Hypothalamus (tissue), 51 donors: ENCODE data around the gene NOX3.
"Not testable (repeated sequence)": the region's sequence is repeated elsewhere in the genome, so short reads cannot be mapped to it uniquely, and the experiment has no call there.

Source experiments
- DNase-seq, 51 donors: peaks; one replicate each; lab custom pipeline; 2025; lab: John Stamatoyannopoulos, UW

The NOX3 gene

DNA sequence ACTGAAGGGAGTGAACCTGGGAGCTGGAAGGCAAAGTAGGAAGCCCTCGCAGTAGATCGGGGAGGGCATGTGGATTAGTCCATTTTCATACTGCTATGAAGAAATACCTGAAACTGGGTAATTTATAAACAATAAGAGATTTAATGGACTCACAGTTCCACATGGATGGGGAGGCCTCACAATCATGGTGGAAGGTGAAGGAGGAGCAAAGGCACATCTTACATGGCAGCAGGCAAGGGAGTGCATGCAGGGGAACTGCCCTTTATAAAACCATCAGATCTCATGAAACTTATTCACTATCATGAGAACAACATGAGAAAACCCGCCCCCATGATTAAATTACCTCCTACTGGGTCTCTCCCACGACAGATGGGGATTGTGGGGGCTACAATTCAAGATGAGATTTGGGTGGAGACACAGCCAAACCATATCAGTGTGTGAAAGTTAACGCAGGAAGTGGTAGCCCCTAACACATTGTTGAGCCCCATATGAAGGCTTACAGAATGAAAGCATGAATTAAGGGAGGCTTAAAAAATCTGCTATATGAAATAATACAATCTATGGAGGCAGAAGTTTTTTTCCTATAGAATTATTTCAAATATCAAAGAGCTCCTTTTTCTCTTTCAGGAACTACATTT, 15.5 kb upstream of the NOX3 start:
- not testable (repeated sequence) for DNase-seq

DNA sequence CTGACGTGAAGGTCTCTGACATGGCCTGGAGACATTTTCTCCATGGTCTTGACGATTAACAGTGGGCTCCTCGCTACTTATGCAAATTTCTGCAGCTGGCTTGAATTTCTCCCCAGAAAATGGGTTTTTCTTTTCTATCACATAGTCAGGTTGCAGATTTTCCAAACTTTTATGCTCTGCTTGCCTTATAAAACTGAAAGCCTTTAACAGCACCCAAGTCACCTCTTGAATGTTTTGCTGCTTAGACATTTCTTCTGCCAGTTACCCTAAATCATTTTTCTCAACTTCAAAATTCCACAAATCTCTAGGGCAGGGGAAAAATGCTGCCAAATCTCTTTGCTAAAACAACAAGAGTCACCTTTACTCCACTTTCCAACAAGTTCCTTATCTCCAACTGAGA, 12.9 kb upstream of the NOX3 start:
- not testable (repeated sequence) for DNase-seq

DNA sequence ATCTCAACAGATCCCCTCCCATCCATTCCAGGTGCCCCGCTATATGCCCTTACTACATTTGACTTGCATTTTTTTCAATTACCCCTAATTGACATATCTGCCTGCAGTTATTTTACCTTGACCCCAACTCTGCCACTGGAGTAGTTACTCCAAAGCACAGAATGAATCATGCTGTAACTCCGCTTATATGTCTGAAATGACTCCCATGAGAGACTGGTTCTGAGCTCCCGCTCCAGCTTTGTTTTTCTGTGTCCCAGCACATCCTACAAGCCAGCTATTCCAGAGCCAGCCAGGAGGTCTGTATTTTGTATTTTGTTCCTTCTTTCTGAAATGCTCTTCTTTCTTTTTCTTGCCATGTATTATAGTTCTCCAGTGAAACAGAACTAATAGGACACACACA, 10.9 kb upstream of the NOX3 start:
- DNase-seq = no peak

DNA sequence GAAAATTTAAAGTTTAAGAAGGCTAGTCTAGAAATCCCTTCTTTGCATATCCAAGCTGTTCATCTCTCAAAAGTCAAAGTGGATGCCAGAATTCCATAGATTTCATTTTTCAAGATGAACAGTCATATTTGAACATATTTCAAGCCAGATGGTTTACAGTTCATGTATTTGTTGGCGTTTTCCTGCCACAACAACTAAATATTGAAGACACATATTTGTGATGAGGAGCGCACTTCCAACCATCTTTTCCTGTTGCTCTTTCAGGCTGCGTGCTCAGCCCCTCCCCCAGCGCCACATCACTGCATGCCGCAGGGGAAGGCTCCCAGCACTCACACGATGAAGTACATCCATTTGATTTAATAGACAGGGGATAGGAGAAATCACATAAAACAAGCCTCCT, 5.9 kb upstream of the NOX3 start:
- no peak for DNase-seq

DNA sequence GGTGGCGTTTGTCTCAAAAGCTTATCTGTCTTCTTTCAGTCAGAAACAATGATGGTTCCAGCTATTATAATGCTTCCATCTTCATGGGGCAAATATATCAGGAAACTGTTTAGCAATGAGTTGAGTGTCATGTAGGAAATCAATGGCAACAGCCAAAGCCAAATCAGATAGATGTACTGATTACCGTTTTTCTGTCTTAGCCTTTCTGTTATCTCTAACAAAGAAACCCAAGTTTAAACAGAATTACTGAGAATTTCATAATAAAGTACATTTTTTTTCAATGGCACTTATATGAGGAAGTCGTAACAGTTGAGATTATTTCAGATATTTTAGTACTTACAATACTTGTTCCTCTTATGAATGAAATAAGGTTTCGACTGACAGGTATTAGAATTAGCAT, 1.2 kb downstream of the NOX3 start:
- DNase-seq = no peak

DNA sequence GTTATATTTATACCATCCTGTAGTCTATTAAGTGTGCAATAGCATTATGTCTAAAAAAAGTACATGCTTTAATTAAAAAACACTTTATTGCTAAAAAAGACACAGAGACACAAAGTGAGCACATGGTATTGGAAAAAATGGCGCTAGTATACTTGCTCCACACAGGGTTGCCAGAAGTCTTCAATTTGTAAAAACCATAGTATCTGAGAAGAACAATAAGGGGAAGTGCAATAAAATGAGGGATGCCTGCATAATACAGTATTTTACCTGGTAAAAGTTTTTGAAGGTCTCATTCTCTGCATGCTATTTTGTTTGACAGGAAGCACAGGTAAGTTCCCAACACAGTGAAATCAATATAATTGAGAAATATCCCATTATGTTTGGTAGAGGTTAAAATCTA, 1.6 kb downstream of the NOX3 start:
- DNase-seq = no peak

DNA sequence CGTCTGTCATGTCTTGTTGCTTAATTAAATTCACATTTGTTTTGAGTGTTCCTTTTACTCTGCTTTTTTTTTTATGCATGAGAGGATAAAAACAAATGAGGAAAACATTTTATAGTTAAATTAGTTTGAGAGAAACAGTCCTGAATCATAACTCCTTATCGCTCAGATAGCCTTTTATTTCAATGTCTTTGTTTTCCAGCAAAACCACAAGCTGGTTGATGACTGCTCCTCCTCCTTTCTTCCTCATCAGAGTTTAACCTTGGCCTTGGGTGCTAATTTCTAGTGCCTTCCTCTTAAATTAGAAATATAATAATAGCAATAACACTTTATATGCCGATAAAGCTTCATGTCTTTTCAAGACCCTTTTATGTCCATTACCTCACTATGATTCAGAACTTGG, 3.1 kb downstream of the NOX3 start:
- DNase-seq = no peak

DNA sequence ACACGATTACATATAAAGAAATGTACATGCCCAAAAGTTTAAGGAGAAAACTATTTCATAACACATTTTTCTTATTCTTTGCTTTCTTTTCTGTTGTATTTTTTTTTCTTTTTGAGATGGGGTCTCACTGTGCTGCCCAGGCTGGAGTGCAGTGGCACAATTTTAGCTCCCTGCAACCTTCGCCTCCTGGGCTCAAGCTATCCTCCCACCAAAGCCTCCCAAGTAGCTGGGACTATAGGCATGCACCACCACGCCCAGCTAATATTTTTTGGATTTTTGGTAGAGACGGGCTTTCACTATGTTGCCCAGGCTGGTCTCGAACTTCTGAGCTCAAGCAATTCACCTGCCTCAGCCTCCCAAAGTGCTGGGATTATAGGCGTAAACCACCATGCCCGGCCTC, 4.1 kb downstream of the NOX3 start:
- not testable (repeated sequence) for DNase-seq

DNA sequence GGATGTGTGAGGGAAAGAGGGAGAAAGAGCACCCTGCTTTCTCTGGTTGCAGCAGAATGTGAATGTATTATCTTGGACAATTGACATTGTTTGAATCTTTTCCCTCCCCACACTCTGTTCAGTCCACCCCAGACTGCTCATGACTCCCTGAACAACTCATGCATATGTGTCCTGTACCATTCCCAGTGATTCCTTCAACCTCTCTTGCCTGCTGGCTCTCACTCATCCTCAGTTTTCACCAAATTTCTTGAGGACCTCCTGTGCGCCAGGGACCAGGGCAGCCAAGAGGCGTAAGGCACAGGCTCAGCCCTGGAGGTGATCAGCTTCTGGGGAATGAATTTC, 5.4 kb downstream of the NOX3 start:
- no peak for DNase-seq

DNA sequence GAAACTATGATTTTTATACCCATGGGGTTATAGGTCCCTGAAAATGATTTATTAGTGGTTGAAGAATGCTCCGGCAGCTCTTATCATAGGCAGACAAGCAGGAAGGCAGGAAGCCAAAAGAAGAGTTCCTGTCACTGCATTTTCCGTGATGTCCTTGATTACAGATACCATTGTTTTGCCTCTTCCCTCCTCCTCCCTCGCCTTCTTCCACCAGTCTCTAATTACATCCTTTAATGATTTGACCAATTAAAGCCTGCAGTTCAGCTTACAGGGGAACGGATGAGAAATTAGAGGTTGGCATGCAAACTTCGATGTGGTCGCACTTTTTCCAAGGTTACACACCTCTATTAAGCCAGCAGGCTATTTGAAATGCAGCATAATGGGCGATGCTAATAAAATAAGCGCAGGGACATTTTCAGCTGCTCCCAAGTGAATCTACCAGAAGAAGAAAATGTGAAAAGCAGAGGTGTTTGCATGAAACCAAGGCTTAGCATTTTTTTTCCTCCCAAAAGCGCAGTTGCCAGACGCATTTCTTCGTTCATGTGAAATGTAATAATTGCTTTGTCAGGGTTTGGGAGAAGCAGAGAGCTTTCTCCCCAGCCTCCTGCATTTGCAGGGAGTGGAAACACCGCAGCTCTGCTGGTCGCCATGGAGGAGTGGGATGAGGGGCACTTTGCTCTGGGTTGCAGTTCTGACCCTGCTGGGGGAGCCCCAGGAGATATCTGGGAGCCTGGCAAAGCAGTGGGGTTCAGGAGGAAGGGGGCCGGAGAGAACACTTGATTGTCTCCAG, 6.0 kb downstream of the NOX3 start:
- peak in 1 of 51 donors; percentile 15 for DNase-seq

DNA sequence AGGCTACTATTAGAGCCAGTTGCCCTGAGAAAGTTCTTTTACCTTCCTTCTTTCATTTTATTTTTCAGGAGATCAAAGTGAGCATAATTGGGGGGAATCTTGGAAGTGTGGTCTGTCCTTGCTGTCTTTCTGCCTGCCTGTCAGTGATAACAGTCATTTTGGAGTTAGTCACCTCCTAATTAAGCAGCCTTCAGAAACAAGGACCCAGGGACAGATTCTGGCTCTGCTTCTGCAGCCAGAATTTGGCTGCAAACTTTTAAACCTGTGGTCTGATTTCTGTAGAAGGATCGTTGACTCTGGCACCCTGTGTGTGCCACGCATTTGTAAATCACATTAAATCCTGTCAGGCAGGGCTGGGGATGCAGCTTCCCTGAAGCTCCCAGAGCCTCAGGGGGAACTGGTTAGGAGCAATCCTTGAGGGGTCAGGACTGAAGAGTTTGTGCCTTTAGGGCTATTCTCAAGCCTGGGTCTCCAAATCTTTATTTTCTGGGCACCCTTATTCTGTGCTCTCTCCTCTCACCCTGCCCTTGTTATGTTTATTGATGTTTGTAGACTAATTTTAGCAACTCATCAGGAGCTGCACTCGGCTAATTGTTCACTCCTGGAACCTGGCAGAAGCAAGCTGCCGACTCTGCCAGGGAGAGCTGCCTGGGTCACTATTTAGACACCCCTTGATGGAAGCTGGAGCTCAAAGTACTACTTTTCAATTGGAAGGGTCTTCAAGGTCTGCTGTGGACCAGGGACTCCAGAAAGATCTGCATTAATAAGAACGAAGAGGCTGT, 6.8 kb downstream of the NOX3 start:
- peak in 1 of 51 donors; percentile 19 for DNase-seq

DNA sequence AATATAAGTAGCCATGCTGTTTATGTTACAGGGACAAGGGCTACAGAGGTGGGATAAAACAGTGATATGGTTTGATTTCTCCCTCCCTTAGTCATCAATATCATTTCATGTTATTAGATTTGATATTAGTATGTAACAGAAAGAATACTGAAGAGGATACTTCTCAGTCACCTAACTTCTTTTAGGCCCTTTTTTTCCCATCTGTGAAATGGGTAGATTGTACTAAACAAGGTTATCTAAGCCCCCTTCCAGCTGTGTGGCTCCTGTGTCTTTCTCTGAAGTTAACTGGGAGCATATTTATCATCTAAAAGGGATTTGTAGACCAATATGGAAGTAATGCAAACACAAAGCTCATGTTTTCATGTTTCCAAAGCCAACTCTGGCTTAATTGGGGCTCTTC, 7.7 kb downstream of the NOX3 start:
- no peak for DNase-seq

DNA sequence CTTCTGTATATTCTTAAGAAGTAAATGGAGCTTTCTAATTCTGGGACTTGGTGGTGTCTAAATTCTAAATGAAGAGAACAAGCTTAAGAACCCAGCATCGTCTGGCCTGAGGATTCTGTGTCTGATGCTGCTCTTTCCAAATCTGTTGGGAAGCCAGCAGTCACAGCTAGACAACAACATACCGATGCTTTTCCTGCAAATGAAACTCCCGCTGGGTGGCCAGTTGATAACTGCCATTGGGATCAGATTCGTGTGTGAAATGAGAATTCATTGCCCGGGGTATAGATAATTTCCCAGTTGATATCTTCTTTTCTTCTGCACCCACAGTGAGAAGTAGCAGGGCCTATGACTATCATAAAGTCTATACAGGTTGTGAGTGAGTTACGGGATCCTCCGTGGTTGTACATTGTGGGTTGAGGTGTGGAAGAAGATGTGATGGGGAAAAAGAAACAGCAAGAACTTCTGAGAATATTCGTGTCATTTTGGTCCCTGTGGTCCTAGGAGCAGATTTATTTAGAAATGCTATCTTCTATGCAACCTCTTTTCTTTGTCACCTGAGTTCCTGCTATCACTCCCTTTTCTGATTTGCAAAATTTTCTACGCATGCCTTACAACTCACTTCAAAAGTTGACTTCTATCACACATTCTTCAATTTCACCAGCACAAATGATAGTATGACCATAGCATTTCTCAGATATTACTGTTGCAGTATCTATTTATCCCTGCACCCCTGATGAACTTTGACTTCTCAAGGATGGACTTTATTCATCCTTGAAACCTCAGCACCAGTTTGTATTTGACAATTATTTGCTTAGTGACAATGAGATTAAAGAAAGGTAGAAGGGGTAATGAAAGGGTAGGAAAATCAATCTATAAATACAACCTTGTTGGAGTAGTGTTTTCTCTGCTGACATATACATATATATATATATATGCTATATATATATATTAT, 10.4 kb downstream of the NOX3 start:
- DNase-seq = no peak

DNA sequence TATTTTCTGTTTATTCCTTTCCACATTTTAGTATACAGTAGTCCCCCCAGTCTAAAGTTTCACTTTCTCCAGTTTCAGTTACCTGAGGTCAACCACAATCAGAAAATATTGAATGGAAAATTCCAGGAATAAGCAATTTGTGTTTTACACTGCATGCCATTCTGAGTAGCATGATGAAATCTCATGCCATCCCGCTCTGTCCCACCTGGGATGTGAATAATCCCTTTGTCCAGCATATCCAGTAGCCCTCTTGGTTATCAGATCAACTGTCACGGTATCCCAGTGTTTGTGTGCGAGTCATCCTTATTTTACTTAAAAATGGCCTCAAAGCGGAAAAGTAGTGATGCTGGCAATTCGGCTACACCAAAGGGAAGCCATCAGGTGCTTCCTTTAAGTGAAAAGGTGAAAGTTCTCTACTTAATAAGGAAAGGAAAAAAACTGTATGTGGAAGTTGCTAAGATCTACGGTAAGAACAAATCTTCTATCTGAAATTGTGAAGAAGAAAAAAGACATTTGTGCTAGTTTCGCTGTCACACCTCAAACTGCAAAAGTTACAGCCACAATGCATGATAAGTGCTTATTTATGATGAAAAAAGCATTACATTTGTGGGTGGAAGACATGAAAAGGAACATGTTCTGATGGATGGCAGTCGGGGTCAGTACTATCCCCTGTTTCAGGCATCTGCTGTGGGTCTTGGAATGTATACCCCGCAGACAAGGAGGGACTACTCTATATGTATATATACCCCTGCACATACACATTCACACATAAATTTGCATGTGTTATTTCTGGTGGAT, 11.3 kb downstream of the NOX3 start:
- no peak for DNase-seq

DNA sequence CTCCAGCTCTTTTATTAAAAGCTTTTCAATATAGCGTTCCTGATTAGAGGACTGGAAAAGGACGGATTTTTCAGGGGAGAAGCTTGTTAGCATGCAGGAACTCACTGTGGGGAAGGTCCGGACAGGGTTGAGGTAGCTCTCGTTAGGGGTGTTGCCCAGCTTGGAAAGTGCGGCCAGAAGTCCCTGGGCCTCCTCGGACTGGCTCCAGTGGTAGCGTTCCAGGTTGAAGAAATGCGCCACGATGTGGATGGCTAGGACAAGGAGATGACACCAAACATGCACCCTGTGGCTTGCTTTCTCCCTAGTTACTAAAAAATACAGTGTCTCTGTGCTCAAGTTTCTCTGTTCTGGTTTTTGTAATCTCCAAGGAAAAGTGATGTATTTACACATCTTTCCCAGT, 12.5 kb downstream of the NOX3 start:
- no peak for DNase-seq

DNA sequence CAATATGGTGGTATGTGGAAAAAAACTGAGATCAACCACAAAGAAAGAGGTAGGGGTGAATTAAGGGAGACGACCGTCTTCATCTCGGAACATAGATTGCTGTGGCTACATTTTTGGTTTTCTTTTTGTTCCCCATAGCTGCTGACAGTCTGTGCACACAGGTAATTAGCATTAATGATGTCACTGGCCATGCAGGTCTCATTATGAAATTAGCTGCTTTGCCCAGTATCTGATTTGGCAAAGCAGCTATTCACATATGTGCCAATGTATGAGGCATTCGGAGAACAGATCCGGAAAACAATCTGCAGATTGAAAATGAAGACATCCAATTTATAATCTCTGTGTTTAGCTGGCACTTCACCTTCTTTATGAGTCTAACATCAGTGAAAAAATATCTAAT, 13.1 kb downstream of the NOX3 start:
- no peak for DNase-seq

DNA sequence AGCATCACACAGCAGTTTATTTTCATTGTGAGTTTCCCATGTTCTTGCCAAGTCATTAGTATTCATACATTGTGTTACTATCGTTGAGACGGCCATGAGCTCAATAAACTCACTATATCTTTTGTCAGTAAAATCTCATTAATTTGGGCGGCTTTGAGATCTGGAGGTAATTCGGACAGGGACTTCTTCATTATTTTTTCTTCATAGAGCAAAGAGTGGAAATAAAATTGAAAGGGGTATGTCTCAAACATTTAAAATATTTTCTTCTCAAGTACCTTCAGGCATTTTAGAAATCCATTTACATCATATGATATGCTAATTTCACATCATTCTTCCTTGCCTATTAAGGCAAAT, 14.6 kb downstream of the NOX3 start:
- DNase-seq = no peak

DNA sequence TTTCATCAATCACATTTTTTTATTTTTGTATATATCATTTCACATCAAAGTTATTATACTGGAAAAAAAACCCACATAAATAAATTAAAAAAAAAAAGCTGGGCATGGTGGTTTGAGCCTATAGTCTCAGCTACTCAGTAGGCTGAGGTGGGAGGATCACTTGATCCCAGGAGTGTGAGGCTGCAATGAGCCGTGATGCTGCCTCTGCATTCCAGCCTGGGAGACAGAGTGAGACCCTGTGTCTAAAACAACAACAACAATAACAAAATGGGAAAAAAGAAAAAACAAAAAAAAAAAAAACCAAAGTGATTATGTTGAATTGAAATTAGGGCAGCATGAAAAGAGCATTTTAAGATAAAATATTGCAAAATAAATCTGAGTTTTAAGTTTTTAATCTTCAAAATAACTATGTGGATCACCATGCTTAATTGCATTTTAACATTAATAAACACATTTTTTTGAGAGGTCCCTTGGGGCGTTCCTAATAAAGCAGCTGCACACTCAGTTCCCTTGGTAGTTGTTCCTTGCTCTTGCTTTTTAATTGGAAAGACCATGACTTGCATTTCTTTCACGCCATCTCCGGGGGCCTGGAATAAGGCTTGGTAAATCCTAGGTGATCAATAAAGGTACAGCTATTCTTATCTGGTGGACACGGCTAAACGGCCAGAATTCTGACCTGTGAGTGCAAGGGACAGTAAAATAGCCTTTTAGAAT, 15.1 kb downstream of the NOX3 start:
- no peak for DNase-seq

DNA sequence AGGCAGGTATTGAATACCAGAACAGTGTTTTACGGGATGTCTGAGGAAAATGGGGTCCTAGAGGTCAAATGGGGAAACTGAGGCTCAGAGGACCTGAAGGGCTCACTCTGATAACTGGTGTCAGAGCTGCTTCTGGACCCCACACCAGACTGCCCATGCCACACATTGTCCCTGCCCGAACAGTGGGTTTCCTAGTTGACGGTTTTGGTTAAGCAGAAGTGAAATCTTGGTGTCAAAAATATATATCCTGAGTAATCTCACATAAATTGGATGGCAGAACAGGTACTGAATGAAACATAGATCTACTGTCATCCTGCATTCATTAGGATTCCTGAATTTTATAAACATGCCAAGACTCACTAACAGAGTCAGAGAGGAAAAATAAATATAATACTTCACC, 16.3 kb downstream of the NOX3 start:
- DNase-seq = no peak
